GM19324 (cell line): ENCODE results near the gene PUM2.

Source experiments
- ATAC-seq: cut with Tn5 transposase; IDR thresholded peaks from one replicate; pipeline ENCODE4 v1.9.1; 2021; ENCODE audit warnings: mild to moderate bottlenecking, moderate library complexity; ENCODE audit not compliant: unreplicated experiment, low FRiP score

PUM2 gene

GRCh38 chr2:20349513-20349921 is 1.1 kb downstream of the PUM2 start:
- ATAC-seq, result no peak

- no peak for ATAC-seq
Observed at GRCh38 chr2:20348542-20348941, 2.1 kb downstream of the PUM2 start.

GRCh38 chr2:20346565-20347381 is 3.9 kb downstream of the PUM2 start:
- no peak for ATAC-seq

GRCh38 chr2:20343128-20343527 is 7.5 kb downstream of the PUM2 start:
- no peak for ATAC-seq

- ATAC-seq, result no peak
Observed at GRCh38 chr2:20339012-20339411, 11.6 kb downstream of the PUM2 start.

- no peak for ATAC-seq
Observed at GRCh38 chr2:20334605-20335203, 15.9 kb downstream of the PUM2 start.

GRCh38 chr2:20333738-20334137 is 16.9 kb downstream of the PUM2 start:
- peak; percentile 68 for ATAC-seq

GRCh38 chr2:20330192-20330591 is 20.5 kb downstream of the PUM2 start:
- ATAC-seq, result no peak

GRCh38 chr2:20327370-20327769 is 23.3 kb downstream of the PUM2 start:
- no peak for ATAC-seq

- no peak for ATAC-seq
Observed at GRCh38 chr2:20326163-20326780, 24.4 kb downstream of the PUM2 start.

GRCh38 chr2:20322527-20323300 is 27.9 kb downstream of the PUM2 start:
- no peak for ATAC-seq

- no peak for ATAC-seq
Observed at GRCh38 chr2:20317690-20318089, 33.0 kb downstream of the PUM2 start.

- no peak for ATAC-seq
Observed at GRCh38 chr2:20317197-20317596, 33.4 kb downstream of the PUM2 start.

GRCh38 chr2:20314562-20315501 is 35.8 kb downstream of the PUM2 start:
- no peak for ATAC-seq

- no peak for ATAC-seq
Observed at GRCh38 chr2:20313659-20314058, 37.0 kb downstream of the PUM2 start.

GRCh38 chr2:20309001-20309400 is 41.6 kb downstream of the PUM2 start:
- no peak for ATAC-seq

GRCh38 chr2:20307311-20307710 is 43.3 kb downstream of the PUM2 start:
- ATAC-seq, result no peak

- ATAC-seq, result no peak
Observed at GRCh38 chr2:20304411-20304810, 46.2 kb downstream of the PUM2 start.

GRCh38 chr2:20303966-20304365 is 46.7 kb downstream of the PUM2 start:
- ATAC-seq, result no peak

- ATAC-seq, result no peak
Observed at GRCh38 chr2:20302019-20302418, 48.6 kb downstream of the PUM2 start.
